Activated CD8-positive, alpha-beta memory T cell treated with anti-CD3 and anti-CD28 coated beads, Interleukin-2, amount 50 U/mL, for 4 hours (primary cell): ENCODE data around the gene CA12.
"Not testable (repeated sequence)": the region's sequence is repeated elsewhere in the genome, so short reads cannot be mapped to it uniquely, and the experiment has no call there.

Source experiments
- DNase-seq: peaks from one replicate; pipeline ENCODE4 v3.0.0-alpha.2; 2020

The CA12 gene

GRCh38 chr15:63332367-63333124 lies 49.1 kb downstream of the CA12 start:
- DNase-seq = no peak

- DNase-seq = no peak
Observed at GRCh38 chr15:63331456-63331855, 50.2 kb downstream of the CA12 start.

GRCh38 chr15:63330926-63331325 lies 50.7 kb downstream of the CA12 start:
- DNase-seq = no peak

- DNase-seq = no peak
Observed at GRCh38 chr15:63329567-63330350, 51.9 kb downstream of the CA12 start.

- no peak for DNase-seq
Observed at GRCh38 chr15:63327648-63328421, 53.8 kb downstream of the CA12 start.

- no peak for DNase-seq
Observed at GRCh38 chr15:63324770-63325169, 56.9 kb downstream of the CA12 start.

- no peak for DNase-seq
Observed at GRCh38 chr15:63323798-63324563, 57.7 kb downstream of the CA12 start.

GRCh38 chr15:63322541-63322940 lies 59.1 kb downstream of the CA12 start:
- no peak for DNase-seq

GRCh38 chr15:63321462-63321861 lies 60.2 kb downstream of the CA12 start:
- DNase-seq = no peak

GRCh38 chr15:63320981-63321380 lies 60.7 kb downstream of the CA12 start:
- not testable (repeated sequence) for DNase-seq

- not testable (repeated sequence) for DNase-seq
Observed at GRCh38 chr15:63320446-63320845, 61.2 kb downstream of the CA12 start.

- no peak for DNase-seq
Observed at GRCh38 chr15:63319065-63319464, 62.6 kb downstream of the CA12 start.

GRCh38 chr15:63318344-63318743 lies 63.3 kb downstream of the CA12 start:
- no peak for DNase-seq

- DNase-seq = no peak
Observed at GRCh38 chr15:63314409-63314808, 67.2 kb downstream of the CA12 start.

GRCh38 chr15:63313825-63314224 lies 67.8 kb downstream of the CA12 start:
- DNase-seq = no peak

GRCh38 chr15:63312286-63312685 lies 69.4 kb downstream of the CA12 start:
- DNase-seq = no peak

GRCh38 chr15:63310646-63311045 lies 71.0 kb downstream of the CA12 start:
- no peak for DNase-seq

- DNase-seq = no peak
Observed at GRCh38 chr15:63308947-63309346, 72.7 kb downstream of the CA12 start.

GRCh38 chr15:63308491-63308890 lies 73.2 kb downstream of the CA12 start:
- no peak for DNase-seq

GRCh38 chr15:63306492-63307073 lies 75.1 kb downstream of the CA12 start:
- DNase-seq = no peak

- DNase-seq = no peak
Observed at GRCh38 chr15:63305260-63305659, 76.4 kb downstream of the CA12 start.

- DNase-seq = no peak
Observed at GRCh38 chr15:63301088-63301487, 80.6 kb downstream of the CA12 start.
